ENCODE results near the gene ST8SIA4.

DNA sequence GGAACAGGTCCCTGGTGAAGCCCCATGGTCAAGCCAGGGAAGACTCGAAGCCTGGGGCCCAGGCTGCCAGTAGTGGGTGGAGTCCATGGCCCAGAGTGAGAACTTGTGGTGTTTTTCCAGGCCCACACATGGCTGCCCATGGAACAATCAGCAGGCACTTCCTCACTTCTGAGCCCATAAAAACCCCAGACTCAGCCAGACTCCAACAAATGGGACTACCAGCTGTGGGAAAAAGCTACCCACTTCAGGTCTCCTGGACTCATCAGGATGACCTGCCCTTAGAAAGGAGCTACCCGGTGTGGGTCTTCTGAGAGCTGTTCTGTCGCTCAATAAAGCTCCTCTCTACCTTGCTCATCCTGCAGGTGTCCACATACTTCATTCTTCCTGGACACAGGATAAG lies 108.9 kb downstream of the ST8SIA4 start:
- TF ChIP-seq, protein P1, sequence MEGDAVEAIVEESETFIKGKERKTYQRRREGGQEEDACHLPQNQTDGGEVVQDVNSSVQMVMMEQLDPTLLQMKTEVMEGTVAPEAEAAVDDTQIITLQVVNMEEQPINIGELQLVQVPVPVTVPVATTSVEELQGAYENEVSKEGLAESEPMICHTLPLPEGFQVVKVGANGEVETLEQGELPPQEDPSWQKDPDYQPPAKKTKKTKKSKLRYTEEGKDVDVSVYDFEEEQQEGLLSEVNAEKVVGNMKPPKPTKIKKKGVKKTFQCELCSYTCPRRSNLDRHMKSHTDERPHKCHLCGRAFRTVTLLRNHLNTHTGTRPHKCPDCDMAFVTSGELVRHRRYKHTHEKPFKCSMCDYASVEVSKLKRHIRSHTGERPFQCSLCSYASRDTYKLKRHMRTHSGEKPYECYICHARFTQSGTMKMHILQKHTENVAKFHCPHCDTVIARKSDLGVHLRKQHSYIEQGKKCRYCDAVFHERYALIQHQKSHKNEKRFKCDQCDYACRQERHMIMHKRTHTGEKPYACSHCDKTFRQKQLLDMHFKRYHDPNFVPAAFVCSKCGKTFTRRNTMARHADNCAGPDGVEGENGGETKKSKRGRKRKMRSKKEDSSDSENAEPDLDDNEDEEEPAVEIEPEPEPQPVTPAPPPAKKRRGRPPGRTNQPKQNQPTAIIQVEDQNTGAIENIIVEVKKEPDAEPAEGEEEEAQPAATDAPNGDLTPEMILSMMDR (IDR thresholded peaks at IDR 0.05; ENCODE audit: poor library complexity) = no peak
- TF ChIP-seq EZH2 (IDR thresholded peaks at IDR 0.05; ENCODE audit: borderline replicate concordance) (no peak), EZH2phosphoT487 (IDR thresholded peaks at IDR 0.05; ENCODE audit: low read depth, severe bottlenecking, unreplicated experiment) (no peak)

All from hepatocyte (in vitro differentiated cells).